GM21367 (cell line): ENCODE results near the gene PKN3.
A peak's percentile ranks its signal among the peaks of the same experiment; 100 is the strongest.
"Not testable (repeated sequence)": the region's sequence is repeated elsewhere in the genome, so short reads cannot be mapped to it uniquely, and the experiment has no call there.

Source experiments
- ATAC-seq: cut with Tn5 transposase; IDR thresholded peaks from one replicate; pipeline ENCODE4 v1.9.1; 2021; ENCODE audit not compliant: unreplicated experiment

The PKN3 gene

DNA sequence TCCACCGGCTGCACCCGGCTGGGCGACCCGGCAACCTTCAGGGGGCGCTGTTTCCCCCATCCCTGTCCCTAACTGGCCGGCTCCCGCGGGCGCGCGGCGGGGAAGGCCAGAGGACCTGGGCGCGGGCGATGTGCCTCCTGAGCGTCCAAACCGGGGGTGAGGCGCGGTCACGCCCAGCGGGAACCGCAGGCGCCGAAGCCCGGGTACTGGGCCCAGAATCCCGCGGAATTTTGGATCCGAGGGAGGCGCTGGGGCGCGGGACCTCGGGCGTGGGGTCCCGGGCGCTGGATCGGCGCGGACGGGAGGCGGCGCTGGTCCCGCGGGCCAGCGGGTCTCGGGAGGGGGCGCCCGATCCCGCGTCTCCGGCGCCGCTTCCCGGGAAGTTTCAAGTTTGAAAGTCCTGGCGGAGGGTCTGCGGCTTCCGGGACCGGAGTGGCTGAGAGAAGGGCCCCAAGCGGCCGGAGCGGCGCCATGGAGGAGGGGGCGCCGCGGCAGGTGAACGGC is at the start of gene PKN3:
PKN3 (plus strand) TSS at position 59 of the 504 bp plus-strand sequence; CDS start at position 472, 413 bp downstream.
- peak; percentile 54 for ATAC-seq

DNA sequence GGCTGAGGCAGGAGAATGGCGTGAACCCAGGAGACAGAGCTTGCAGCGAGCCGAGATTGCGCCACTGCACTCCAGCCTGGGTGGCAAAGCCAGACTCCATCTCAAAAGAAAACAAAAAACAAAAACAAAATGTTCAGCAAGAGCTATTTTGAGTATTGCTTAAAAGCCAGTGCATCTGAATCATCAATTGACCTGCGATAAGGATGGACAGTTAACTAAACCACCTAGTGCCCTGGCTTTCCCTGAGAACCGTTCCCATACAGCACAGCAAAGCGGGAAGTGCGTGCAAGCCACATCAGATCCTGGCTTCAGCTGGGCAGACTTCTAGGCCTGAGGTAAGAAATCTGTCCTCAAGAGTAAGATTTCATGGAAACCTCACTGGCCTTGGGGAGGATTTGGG is 48.4 kb upstream of the PKN3 start:
- no peak for ATAC-seq

GRCh38 chr9:128654481-128654880 is 47.8 kb upstream of the PKN3 start:
- ATAC-seq = no peak

DNA sequence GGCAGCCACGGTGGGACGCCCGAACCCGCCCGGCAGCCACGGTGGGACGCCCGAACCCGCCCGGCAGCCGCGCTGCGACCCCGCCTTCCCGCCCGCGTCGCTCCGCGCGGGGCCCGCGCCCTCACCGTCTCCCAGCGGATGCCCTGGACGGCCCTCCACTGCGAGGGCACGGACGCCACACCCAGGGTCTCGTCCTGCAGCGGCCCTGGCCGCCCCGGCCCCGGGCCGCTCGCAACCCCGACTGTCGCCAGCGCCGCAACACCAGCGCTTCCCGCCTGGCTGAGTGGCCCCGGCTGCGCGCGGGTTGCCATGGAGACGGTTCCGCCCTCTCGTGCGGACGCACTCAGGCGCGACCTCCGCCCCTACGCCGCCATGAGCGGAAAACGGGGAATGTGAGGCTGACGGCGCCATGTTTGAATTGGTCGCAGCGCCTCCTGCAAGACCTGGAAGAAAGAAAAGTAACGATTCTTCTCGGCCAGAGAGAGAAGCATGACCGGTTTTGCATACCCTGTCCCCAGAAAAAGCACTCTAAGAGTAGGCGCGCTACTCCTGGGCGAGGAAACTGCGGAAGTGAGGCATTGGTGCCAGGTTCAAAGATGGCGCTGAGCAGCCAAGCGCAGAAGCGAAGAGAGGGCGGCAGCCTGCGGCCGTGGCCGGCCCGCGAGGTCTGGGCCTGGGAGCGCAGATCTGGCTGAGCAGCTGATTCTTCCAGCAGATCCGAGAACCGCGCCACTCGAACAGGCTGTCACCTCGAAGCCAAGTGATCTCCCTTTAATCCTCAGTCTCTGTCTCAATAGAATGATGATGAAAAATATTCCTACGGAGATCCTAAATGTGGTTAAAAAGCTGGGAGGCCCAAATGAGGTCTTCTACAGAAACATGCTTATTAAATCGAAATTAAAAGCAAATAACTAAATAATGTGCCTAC is 45.6 kb upstream of the PKN3 start, which contains the start of gene DYNC2I2:
DYNC2I2 (minus strand) TSS at position 432 of the 928 bp plus-strand sequence; CDS start at position 311, 121 bp downstream.
- peak; percentile 45 for ATAC-seq

DNA sequence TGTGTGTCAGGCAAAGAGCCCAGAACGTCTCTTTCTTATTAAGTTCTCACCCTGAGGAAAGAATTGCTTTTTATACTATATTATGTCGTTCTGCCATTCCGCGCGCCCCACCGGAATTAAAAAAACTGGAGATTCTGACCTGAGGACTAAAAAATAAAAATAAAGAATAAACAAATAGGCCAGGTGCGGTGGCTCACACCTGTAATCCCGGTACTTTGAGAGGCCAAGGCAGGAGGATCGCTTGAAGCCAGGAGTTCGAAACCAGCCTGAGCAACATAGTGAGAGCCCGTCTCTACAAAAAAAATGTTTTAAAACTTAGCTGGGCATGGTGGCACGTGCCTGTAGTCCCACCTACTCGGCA is 45.0 kb upstream of the PKN3 start:
- ATAC-seq = no peak

DNA sequence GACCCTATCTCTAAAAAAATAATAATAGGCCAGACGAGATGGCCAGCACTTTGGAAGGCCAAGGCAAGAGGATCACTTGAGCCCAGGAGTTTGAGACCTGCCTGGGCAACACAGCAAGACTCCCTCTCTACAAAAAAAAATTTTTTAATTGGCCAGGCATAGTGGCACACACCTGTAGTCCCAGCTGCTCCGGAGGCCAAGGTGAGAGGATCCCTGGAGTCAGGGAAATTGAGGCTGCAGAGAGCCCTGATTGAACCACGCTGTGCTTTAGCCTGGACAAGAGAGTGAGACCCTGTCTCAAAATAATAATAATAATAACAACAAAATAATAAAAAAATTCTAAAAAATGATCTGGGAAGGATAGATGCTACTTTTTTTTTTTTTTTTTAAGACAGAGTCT is 44.5 kb upstream of the PKN3 start:
- ATAC-seq = no peak

- ATAC-seq = not testable (repeated sequence)
Observed at GRCh38 chr9:128666481-128666941, 35.8 kb upstream of the PKN3 start.

DNA sequence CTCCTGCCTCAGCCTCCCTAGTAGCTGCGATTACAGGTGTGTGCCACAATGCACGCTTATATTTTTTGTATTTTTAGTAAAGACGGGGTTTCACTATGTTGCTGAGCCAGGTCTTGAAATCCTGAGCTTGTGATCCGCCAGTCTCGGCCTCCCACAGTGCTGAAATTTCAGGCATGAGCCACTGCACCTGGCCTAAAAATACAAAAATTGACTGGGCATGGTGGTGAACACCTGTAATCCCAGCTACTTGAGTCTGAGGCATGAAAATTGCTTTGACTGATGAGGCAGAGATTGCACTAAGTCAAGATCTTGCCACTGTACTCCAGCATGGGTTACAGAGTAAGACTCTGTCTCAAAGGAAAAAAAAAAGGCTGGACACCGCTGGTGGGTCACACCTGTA is 32.5 kb upstream of the PKN3 start:
- no peak for ATAC-seq

DNA sequence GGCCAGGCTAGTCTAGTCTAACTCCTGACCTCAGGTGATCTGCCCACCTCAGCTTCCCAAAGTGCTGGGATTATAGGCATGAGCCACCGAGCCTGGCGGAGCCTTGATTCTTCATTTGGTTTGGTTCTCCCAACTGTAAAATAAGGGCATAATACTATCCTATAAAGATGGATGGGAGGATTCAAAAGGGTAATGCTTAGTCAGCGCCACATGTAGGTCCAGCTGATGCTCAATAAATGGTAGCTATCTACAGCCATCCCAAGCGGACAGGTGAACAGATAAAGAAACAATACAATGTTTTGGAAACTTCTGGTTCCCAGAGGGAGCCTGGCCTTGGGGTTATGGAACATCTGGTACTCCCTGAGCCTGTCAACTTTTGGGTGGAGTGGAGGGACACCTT is 26.9 kb upstream of the PKN3 start:
- no peak for ATAC-seq

DNA sequence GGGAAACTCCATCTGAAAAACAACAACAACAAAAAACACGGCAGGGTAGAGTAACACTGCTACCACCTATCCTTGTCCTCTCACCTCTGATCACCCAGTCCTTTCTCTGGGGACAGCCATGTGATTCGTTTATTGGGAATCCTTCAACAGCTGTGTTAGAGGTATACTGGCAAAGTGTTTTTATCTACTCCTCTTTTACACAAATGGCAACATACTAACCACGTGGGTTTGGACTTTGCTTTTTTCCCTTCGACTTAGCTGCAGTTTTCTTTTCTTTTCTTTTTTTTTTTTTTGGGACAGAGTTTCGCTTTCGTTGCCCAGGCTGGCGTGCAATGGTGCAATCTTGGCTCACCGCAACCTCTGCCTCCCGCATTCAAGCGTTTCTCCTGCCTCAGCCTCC is 24.5 kb upstream of the PKN3 start:
- ATAC-seq = no peak

- no peak for ATAC-seq
Observed at GRCh38 chr9:128683340-128684064, 18.8 kb upstream of the PKN3 start.

DNA sequence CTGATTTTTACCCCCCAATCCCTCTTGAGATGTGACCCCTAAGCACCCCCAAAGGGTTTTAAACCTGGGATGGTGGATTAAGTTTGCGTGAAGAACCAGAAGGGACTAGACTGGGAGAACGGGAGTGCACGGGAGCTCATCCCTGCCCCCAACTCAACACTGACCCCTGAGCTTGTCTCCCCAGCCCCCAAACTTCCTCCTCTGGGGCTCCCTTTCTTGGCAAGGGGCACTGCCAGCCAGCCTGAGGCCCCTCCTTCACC is 18.3 kb upstream of the PKN3 start:
- ATAC-seq = peak; percentile 2

- ATAC-seq = peak; percentile 24
Observed at GRCh38 chr9:128684325-128685199, 17.7 kb upstream of the PKN3 start.

GRCh38 chr9:128685636-128686489 is 16.4 kb upstream of the PKN3 start:
- no peak for ATAC-seq

GRCh38 chr9:128687453-128687852 is 14.8 kb upstream of the PKN3 start:
- ATAC-seq = no peak

- ATAC-seq = peak; percentile 52
Observed at GRCh38 chr9:128688501-128689292, 13.6 kb upstream of the PKN3 start, which contains the start of gene SET. TSS of gene SET (plus strand) at chr9:128689222. CDS start at chr9:128689583, 361 bp downstream.

DNA sequence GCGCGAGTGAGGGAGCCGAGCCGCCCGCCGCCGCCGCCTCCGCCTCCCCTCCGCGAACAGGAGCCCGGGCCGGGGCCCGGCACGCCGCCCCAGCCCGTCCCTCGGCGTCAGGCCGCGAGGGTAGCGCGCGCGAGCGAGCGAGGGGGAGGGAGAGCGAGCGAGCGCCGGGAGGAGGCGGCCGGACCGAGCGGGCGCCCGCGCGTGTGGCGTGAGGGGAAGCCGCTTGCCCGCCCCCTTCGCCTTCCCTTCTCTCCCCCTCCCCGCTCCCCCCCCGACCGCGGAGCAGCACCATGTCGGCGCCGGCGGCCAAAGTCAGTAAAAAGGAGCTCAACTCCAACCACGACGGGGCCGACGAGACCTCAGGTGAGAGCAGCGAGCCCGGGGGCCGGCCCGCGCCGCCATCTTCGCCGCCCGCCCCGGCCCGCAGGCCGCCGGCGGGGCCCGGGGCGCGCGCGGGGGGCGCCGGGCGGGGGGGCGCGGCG is 13.0 kb upstream of the PKN3 start:
- peak; percentile 0 for ATAC-seq

DNA sequence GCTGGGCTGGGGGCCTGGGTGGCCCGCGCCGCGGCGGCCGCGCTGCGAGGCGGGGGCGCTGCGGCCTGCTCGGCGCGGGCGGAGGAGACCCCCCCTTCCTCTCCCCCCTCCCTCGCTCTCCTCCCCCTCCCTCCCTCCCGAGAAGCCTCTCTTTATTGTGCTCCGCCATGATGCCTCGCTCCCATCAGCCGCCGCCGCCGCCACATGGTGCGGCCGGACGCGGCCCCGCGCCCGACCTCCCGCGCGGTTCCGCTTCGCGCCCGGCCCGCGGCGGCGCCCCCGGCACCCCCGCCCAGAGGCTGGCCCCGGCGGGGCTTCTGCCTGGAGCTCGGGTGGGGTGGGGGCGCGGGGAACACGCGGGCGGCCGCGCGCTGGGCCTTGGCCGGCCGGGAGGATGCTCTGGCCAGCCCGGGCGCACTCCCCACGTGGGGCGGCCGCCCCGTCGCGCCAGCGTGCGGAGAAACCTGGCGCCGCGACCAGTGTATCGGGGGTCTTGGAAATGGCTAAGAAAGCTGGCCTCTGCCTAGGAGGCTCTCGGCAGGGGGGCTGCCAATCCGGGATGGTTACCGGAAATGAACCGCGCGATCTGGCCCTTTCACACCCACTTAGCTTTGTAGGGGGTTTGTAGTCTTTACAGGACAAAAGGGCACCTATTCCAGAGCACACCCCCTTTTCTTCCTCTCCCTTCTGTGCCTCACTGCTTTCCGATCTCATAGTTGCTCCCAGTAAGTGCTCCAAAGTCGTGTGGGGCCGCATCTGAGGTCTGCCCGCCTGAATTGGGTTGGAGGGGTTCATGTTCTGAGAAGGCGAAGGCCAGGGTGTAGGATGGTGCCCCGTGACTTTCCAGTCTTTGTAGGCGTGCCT is 12.3 kb upstream of the PKN3 start:
- ATAC-seq = no peak
